Esophagus muscularis mucosa (tissue), 4 donors: ENCODE measurements around the gene AGAP1.

Experiments used
- CTCF ChIP-seq, 3 experiments: fragments of 200-600 bp in 2 of 3; fragments of 450-650 bp in 1 of 3; sonication (generic) in 2 of 3; IDR thresholded peaks; one replicate each; pipeline ENCODE4 v1.5.1; 2017 to 2019; ENCODE audit warnings: antibody characterized with exemption in 3 of 3, mild to moderate bottlenecking in 2 of 3, moderate library complexity in 1 of 3
- EP300 ChIP-seq: sonication (generic); formaldehyde crosslinking; IDR thresholded peaks from one replicate; pipeline ENCODE4 v1.6.1; 2017; ENCODE audit warnings: antibody characterized with exemption
- POLR2A ChIP-seq: fragments of 450-650 bp; IDR thresholded peaks from one replicate; pipeline ENCODE4 v1.6.1; 2017; ENCODE audit warnings: antibody characterized with exemption, moderate library complexity, mild to moderate bottlenecking, low read depth

DNA sequence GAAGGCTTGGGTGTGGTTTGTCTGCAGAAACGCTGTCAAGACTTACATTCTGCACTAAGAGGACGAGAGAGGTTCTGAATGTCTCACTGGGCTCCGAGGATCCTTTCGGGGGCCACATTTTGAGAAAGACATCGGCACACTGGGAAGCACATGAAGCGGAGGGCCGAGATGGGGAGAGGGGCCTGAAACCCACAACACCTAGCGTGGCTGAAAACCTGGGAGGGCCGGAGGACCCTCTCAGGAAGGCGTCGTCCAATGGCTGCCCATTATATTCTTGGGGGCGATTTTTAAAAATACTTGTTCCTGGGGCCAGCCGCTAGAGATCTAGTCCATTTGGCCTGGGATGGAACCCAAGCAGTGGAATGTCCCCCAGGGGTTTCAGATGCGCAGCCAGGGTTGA, 444.8 kb downstream of the AGAP1 start:
- TF ChIP-seq CTCF (IDR thresholded peaks at IDR 0.05) (no peak), POLR2A (no peak), EP300 (no peak)
